Measurements from ENCODE around the gene DNM1L. TPM values are rescaled to one million over a fixed set of nuclear protein-coding genes. Genes with fewer than 3 reads are reported as not detected.
"Not testable (repeated sequence)": the region's sequence is repeated elsewhere in the genome, so short reads cannot be mapped to it uniquely, and the experiment has no call there.

The DNM1L gene
- total RNA-seq, 1 experiment from 2014 or later = 95.2 TPM

- not testable (repeated sequence) for H2AFZ ChIP-seq (ENCODE audit: low read length); H4K20me1 ChIP-seq (ENCODE audit: insufficient read depth, low read depth, low read length); H3K27me3 ChIP-seq (ENCODE audit: low read length); H3K9me3 ChIP-seq (ENCODE audit: low read length); DNase-seq; H3K4me3 ChIP-seq (ENCODE audit: low read length); H3K9ac ChIP-seq (ENCODE audit: low read length); H3K4me2 ChIP-seq (ENCODE audit: low read depth, low read length, poor library complexity, severe bottlenecking); H3K27ac ChIP-seq (ENCODE audit: low read length); H3K4me1 ChIP-seq (ENCODE audit: low read length); H3K9me2 ChIP-seq (replicated peaks; ENCODE audit: insufficient read depth, low read length)
- Histone ChIP-seq H3K36me3 (ENCODE audit: insufficient read depth, low read length) (peaks cover 50% of the 10 kb centered on the region), H3K79me2 (ENCODE audit: low read length) (peaks cover 25% of the 10 kb centered on the region)
Observed at GRCh38 chr12:32725308-32725707, 46.2 kb downstream of the DNM1L start.

- H3K79me2 ChIP-seq (ENCODE audit: low read length) = peaks cover 22% of the 10 kb centered on the region
Observed at GRCh38 chr12:32726286-32726685, 47.2 kb downstream of the DNM1L start.

GRCh38 chr12:32727237-32727636 is 48.1 kb downstream of the DNM1L start:
- H4K20me1 ChIP-seq (ENCODE audit: insufficient read depth, low read depth, low read length) = no peaks in the 10 kb centered on the region
- DNase-seq = no peak
- H3K27ac ChIP-seq (ENCODE audit: low read length) = no peak overlapping the region
- no peaks in the 10 kb centered on the region for H3K4me1 ChIP-seq (ENCODE audit: low read length)
- no peaks in the 10 kb centered on the region for H3K9me3 ChIP-seq (ENCODE audit: low read length)
- no peaks in the 10 kb centered on the region for H3K9me2 ChIP-seq (replicated peaks; ENCODE audit: insufficient read depth, low read length)
- H3K27me3 ChIP-seq (ENCODE audit: low read length) = no peaks in the 10 kb centered on the region
- no peak overlapping the region for H3K9ac ChIP-seq (ENCODE audit: low read length)
- H3K4me3 ChIP-seq (ENCODE audit: low read length) = no peak overlapping the region
- peaks cover 43% of the 10 kb centered on the region for H3K36me3 ChIP-seq (ENCODE audit: insufficient read depth, low read length)
- H2AFZ ChIP-seq (ENCODE audit: low read length) = no peak overlapping the region
- no peak overlapping the region for H3K4me2 ChIP-seq (ENCODE audit: low read depth, low read length, poor library complexity, severe bottlenecking)
- H3K79me2 ChIP-seq (ENCODE audit: low read length) = peaks cover 18% of the 10 kb centered on the region

More at GRCh38 chr12:32726286-32726685, 47.2 kb downstream of the DNM1L start:
- H3K9me3 ChIP-seq (ENCODE audit: low read length) = no peaks in the 10 kb centered on the region
- no peak overlapping the region for H3K4me2 ChIP-seq (ENCODE audit: low read depth, low read length, poor library complexity, severe bottlenecking)
- H3K27ac ChIP-seq (ENCODE audit: low read length) = no peak overlapping the region
- peaks cover 44% of the 10 kb centered on the region for H3K36me3 ChIP-seq (ENCODE audit: insufficient read depth, low read length)
- no peaks in the 10 kb centered on the region for H3K9me2 ChIP-seq (replicated peaks; ENCODE audit: insufficient read depth, low read length)
- DNase-seq = no peak
- H3K4me3 ChIP-seq (ENCODE audit: low read length) = no peak overlapping the region
- no peaks in the 10 kb centered on the region for H4K20me1 ChIP-seq (ENCODE audit: insufficient read depth, low read depth, low read length)
- H3K9ac ChIP-seq (ENCODE audit: low read length) = no peak overlapping the region
- H3K27me3 ChIP-seq (ENCODE audit: low read length) = no peaks in the 10 kb centered on the region
- H3K4me1 ChIP-seq (ENCODE audit: low read length) = no peaks in the 10 kb centered on the region
- no peak overlapping the region for H2AFZ ChIP-seq (ENCODE audit: low read length)

GRCh38 chr12:32734952-32735351 is 55.9 kb downstream of the DNM1L start:
- H3K9me2 ChIP-seq (replicated peaks; ENCODE audit: insufficient read depth, low read length) = no peaks in the 10 kb centered on the region
- no peak overlapping the region for H3K4me2 ChIP-seq (ENCODE audit: low read depth, low read length, poor library complexity, severe bottlenecking)
- H3K4me3 ChIP-seq (ENCODE audit: low read length) = no peak overlapping the region
- no peaks in the 10 kb centered on the region for H4K20me1 ChIP-seq (ENCODE audit: insufficient read depth, low read depth, low read length)
- H3K27me3 ChIP-seq (ENCODE audit: low read length) = no peaks in the 10 kb centered on the region
- H3K9ac ChIP-seq (ENCODE audit: low read length) = no peak overlapping the region
- peaks cover 46% of the 10 kb centered on the region for H3K79me2 ChIP-seq (ENCODE audit: low read length)
- DNase-seq = no peak
- H2AFZ ChIP-seq (ENCODE audit: low read length) = no peak overlapping the region
- peaks cover 51% of the 10 kb centered on the region; the same call in 1 of the 2 replicates for H3K36me3 ChIP-seq (ENCODE audit: insufficient read depth, low read length)
- no peak overlapping the region for H3K27ac ChIP-seq (ENCODE audit: low read length)
- H3K4me1 ChIP-seq (ENCODE audit: low read length) = peaks cover 19% of the 10 kb centered on the region
- no peaks in the 10 kb centered on the region for H3K9me3 ChIP-seq (ENCODE audit: low read length)

- peaks cover 55% of the 10 kb centered on the region for H3K79me2 ChIP-seq (ENCODE audit: low read length)
- peaks cover 59% of the 10 kb centered on the region for H3K36me3 ChIP-seq (ENCODE audit: insufficient read depth, low read length)
- H3K4me3 ChIP-seq (ENCODE audit: low read length) = no peak overlapping the region
- H2AFZ ChIP-seq (ENCODE audit: low read length) = no peak overlapping the region
- no peaks in the 10 kb centered on the region for H3K9me2 ChIP-seq (replicated peaks; ENCODE audit: insufficient read depth, low read length)
- H3K9ac ChIP-seq (ENCODE audit: low read length) = no peak overlapping the region
- peaks cover 19% of the 10 kb centered on the region for H3K4me1 ChIP-seq (ENCODE audit: low read length)
- no peaks in the 10 kb centered on the region for H4K20me1 ChIP-seq (ENCODE audit: insufficient read depth, low read depth, low read length)
- H3K27ac ChIP-seq (ENCODE audit: low read length) = no peak overlapping the region
- no peak overlapping the region for H3K4me2 ChIP-seq (ENCODE audit: low read depth, low read length, poor library complexity, severe bottlenecking)
- no peaks in the 10 kb centered on the region for H3K27me3 ChIP-seq (ENCODE audit: low read length)
- DNase-seq = no peak
- no peaks in the 10 kb centered on the region for H3K9me3 ChIP-seq (ENCODE audit: low read length)
Observed at GRCh38 chr12:32736445-32736844, 57.3 kb downstream of the DNM1L start.

- Histone ChIP-seq H3K27me3 (ENCODE audit: low read length) (no peaks in the 10 kb centered on the region), H3K36me3 (ENCODE audit: insufficient read depth, low read length) (peaks cover 60% of the 10 kb centered on the region), H3K9me2 (replicated peaks; ENCODE audit: insufficient read depth, low read length) (no peaks in the 10 kb centered on the region), H3K27ac (ENCODE audit: low read length) (peak overlapping the region; percentile 55; the same call in 1 of the 2 replicates), H4K20me1 (ENCODE audit: insufficient read depth, low read depth, low read length) (no peaks in the 10 kb centered on the region; the same call in 1 of the 2 replicates), H3K79me2 (ENCODE audit: low read length) (peaks cover 64% of the 10 kb centered on the region), H3K4me1 (ENCODE audit: low read length) (peaks cover 19% of the 10 kb centered on the region), H3K4me2 (ENCODE audit: low read depth, low read length, poor library complexity, severe bottlenecking) (peak overlapping the region; percentile 39), H3K9ac (ENCODE audit: low read length) (no peak overlapping the region), H3K4me3 (ENCODE audit: low read length) (no peak overlapping the region), H2AFZ (ENCODE audit: low read length) (no peak overlapping the region), H3K9me3 (ENCODE audit: low read length) (no peaks in the 10 kb centered on the region)
- no peak for DNase-seq
Observed at GRCh38 chr12:32737715-32738114, 58.6 kb downstream of the DNM1L start.

- H3K9me2 ChIP-seq (replicated peaks; ENCODE audit: insufficient read depth, low read length) = no peaks in the 10 kb centered on the region
- H3K36me3 ChIP-seq (ENCODE audit: insufficient read depth, low read length) = peaks cover 59% of the 10 kb centered on the region
- H3K79me2 ChIP-seq (ENCODE audit: low read length) = peaks cover 67% of the 10 kb centered on the region
- no peak for DNase-seq
- no peaks in the 10 kb centered on the region; the same call in 1 of the 2 replicates for H4K20me1 ChIP-seq (ENCODE audit: insufficient read depth, low read depth, low read length)
- no peak overlapping the region for H3K9ac ChIP-seq (ENCODE audit: low read length)
- H3K27me3 ChIP-seq (ENCODE audit: low read length) = no peaks in the 10 kb centered on the region
- H3K9me3 ChIP-seq (ENCODE audit: low read length) = no peaks in the 10 kb centered on the region
- H3K4me2 ChIP-seq (ENCODE audit: low read depth, low read length, poor library complexity, severe bottlenecking) = no peak overlapping the region
- H3K4me3 ChIP-seq (ENCODE audit: low read length) = no peak overlapping the region
- H2AFZ ChIP-seq (ENCODE audit: low read length) = no peak overlapping the region
- H3K4me1 ChIP-seq (ENCODE audit: low read length) = peaks cover 19% of the 10 kb centered on the region
- H3K27ac ChIP-seq (ENCODE audit: low read length) = no peak overlapping the region
Observed at GRCh38 chr12:32739279-32739678, 60.2 kb downstream of the DNM1L start.

- peaks cover 18% of the 10 kb centered on the region for H3K4me1 ChIP-seq (ENCODE audit: low read length)
- H3K4me3 ChIP-seq (ENCODE audit: low read length) = no peak overlapping the region
- peaks cover 73% of the 10 kb centered on the region for H3K36me3 ChIP-seq (ENCODE audit: insufficient read depth, low read length)
- no peaks in the 10 kb centered on the region for H3K27me3 ChIP-seq (ENCODE audit: low read length)
- H3K9me2 ChIP-seq (replicated peaks; ENCODE audit: insufficient read depth, low read length) = no peaks in the 10 kb centered on the region
- no peak overlapping the region for H3K27ac ChIP-seq (ENCODE audit: low read length)
- no peaks in the 10 kb centered on the region; the same call in 1 of the 2 replicates for H4K20me1 ChIP-seq (ENCODE audit: insufficient read depth, low read depth, low read length)
- no peak overlapping the region for H3K9ac ChIP-seq (ENCODE audit: low read length)
- no peak overlapping the region for H2AFZ ChIP-seq (ENCODE audit: low read length)
- H3K79me2 ChIP-seq (ENCODE audit: low read length) = peaks cover 62% of the 10 kb centered on the region
- no peak overlapping the region for H3K4me2 ChIP-seq (ENCODE audit: low read depth, low read length, poor library complexity, severe bottlenecking)
- no peak for DNase-seq
- no peaks in the 10 kb centered on the region for H3K9me3 ChIP-seq (ENCODE audit: low read length)
Observed at GRCh38 chr12:32742133-32742532, 63.0 kb downstream of the DNM1L start.

- peaks cover 6% of the 10 kb centered on the region for H3K4me1 ChIP-seq (ENCODE audit: low read length)
- peaks cover 61% of the 10 kb centered on the region for H3K79me2 ChIP-seq (ENCODE audit: low read length)
- no peak overlapping the region for H3K4me2 ChIP-seq (ENCODE audit: low read depth, low read length, poor library complexity, severe bottlenecking)
- no peaks in the 10 kb centered on the region for H3K9me2 ChIP-seq (replicated peaks; ENCODE audit: insufficient read depth, low read length)
- no peaks in the 10 kb centered on the region for H3K9me3 ChIP-seq (ENCODE audit: low read length)
- H2AFZ ChIP-seq (ENCODE audit: low read length) = no peak overlapping the region
- no peaks in the 10 kb centered on the region; the same call in 1 of the 2 replicates for H4K20me1 ChIP-seq (ENCODE audit: insufficient read depth, low read depth, low read length)
- no peak overlapping the region for H3K9ac ChIP-seq (ENCODE audit: low read length)
- DNase-seq = no peak
- H3K27ac ChIP-seq (ENCODE audit: low read length) = no peak overlapping the region
- H3K36me3 ChIP-seq (ENCODE audit: insufficient read depth, low read length) = peaks cover 72% of the 10 kb centered on the region
- H3K27me3 ChIP-seq (ENCODE audit: low read length) = no peaks in the 10 kb centered on the region
- no peak overlapping the region for H3K4me3 ChIP-seq (ENCODE audit: low read length)
Observed at GRCh38 chr12:32743264-32743663, 64.2 kb downstream of the DNM1L start.

Measured in Karpas-422 (cell line).